Neural cell (in vitro differentiated cells): ENCODE data around the gene ZBTB9.

Source experiments
- CTCF ChIP-seq: fragments of 450-650 bp; IDR thresholded peaks from 2 replicates; pipeline ENCODE4 v1.5.1; 2014; ENCODE audit warnings: antibody characterized with exemption, mild to moderate bottlenecking, moderate library complexity; ENCODE audit not compliant: poor library complexity, severe bottlenecking
- EP300 ChIP-seq: fragments of 450-650 bp; conservative IDR thresholded peaks from 2 replicates; pipeline ENCODE4 v1.6.1; 2014; ENCODE audit warnings: antibody characterized with exemption, mild to moderate bottlenecking, moderate library complexity; ENCODE audit not compliant: poor library complexity, severe bottlenecking
- EZH2 ChIP-seq: fragments of 200-600, 300-800 bp; shearing (Covaris generic), sonication (generic); IDR thresholded peaks from 2 replicates; pipeline ENCODE4 v1.6.1; 2014; ENCODE audit warnings: antibody characterized with exemption, low read length, borderline replicate concordance, mild to moderate bottlenecking; ENCODE audit not compliant: insufficient read depth, poor library complexity, severe bottlenecking
- MXI1 ChIP-seq: fragments of 450-650 bp; conservative IDR thresholded peaks from 2 replicates; pipeline ENCODE4 v1.6.1; 2014; ENCODE audit warnings: antibody characterized with exemption, mild to moderate bottlenecking; ENCODE audit not compliant: poor library complexity, severe bottlenecking
- POLR2AphosphoS5 ChIP-seq: IDR thresholded peaks from 2 replicates; pipeline ENCODE4 v1.6.1; 2012
- RAD21 ChIP-seq: fragments of 450-650 bp; conservative IDR thresholded peaks from 2 replicates; pipeline ENCODE4 v1.6.1; 2014; ENCODE audit warnings: antibody characterized with exemption, mild to moderate bottlenecking, moderate library complexity
- REST ChIP-seq: IDR thresholded peaks from 2 replicates; pipeline ENCODE4 v1.6.1; 2012; ENCODE audit warnings: borderline replicate concordance
- SMC3 ChIP-seq: fragments of 450-650 bp; conservative IDR thresholded peaks from 2 replicates; pipeline ENCODE4 v1.6.1; 2014; ENCODE audit warnings: antibody characterized with exemption, mild to moderate bottlenecking, moderate library complexity; ENCODE audit not compliant: poor library complexity

- TF ChIP-seq CTCF (no peak), EZH2 (no peak), EP300 (no peak), RAD21 (no peak), MXI1 (no peak), POLR2AphosphoS5 (no peak), REST (no peak), SMC3 (no peak)
These were observed 11.4 kb upstream of the ZBTB9 start for GRCh38 chr6:33443025-33443424.
